Ovary (tissue), 3 donors: Measurements from ENCODE around the gene MYO1E.

Experiments
- CTCF ChIP-seq, 3 donors: fragments of 450-650 bp in 2 of 3; fragments of 200-600 bp in 1 of 3; IDR thresholded peaks; one replicate each; pipeline versions ENCODE4 v1.5.1 to v1.8.0; 2016 to 2022; ENCODE audit warnings: antibody characterized with exemption in 3 of 3, mild to moderate bottlenecking in 1 of 3
- EP300 ChIP-seq: sonication (generic); formaldehyde crosslinking; IDR thresholded peaks from one replicate; pipeline ENCODE4 v1.6.1; 2017; ENCODE audit warnings: antibody characterized with exemption
- POLR2A ChIP-seq: fragments of 450-650 bp; IDR thresholded peaks from one replicate; pipeline ENCODE4 v1.6.1; 2017; ENCODE audit warnings: antibody characterized with exemption, mild to moderate bottlenecking, moderate library complexity
- donor health status: DM: no; HTN: no; CAD: no.

GRCh38 chr15:59137566-59137965 is 235.1 kb downstream of the MYO1E start:
- no peak for TF ChIP-seq CTCF (IDR thresholded peaks at IDR 0.05)
- TF ChIP-seq POLR2A, result no peak
- TF ChIP-seq EP300, result no peak
